Liver (tissue), 9 donors: Measurements from ENCODE around the gene CDK19. TPM values are rescaled to one million over a fixed set of nuclear protein-coding genes. Genes with fewer than 3 reads are reported as not detected.

ENCODE experiments used
- DNase-seq: peaks from one replicate; pipeline ENCODE4 v3.0.0-alpha.2; 2017; ENCODE audit warnings: low spot score
- H3K27ac ChIP-seq, 2 donors: one replicate each; pipeline ENCODE4 v1.7.0; 2013; ENCODE audit warnings: inconsistent platforms in 2 of 2, low read length in 2 of 2, control low read depth in 1 of 2, low read depth in 1 of 2, mild to moderate bottlenecking in 1 of 2
- H3K27me3 ChIP-seq, 4 donors: one replicate each; pipeline versions ENCODE4 v1.6.1 to v1.7.0; 2013; ENCODE audit warnings: low read length in 3 of 4, inconsistent platforms in 1 of 4, mild to moderate bottlenecking in 1 of 4, moderate library complexity in 1 of 4; ENCODE audit not compliant: control insufficient read depth in 4 of 4, insufficient read depth in 4 of 4
- H3K36me3 ChIP-seq, 4 donors: one replicate each; pipeline versions ENCODE4 v1.6.1 to v1.7.0; 2013; ENCODE audit warnings: low read length in 3 of 4, mild to moderate bottlenecking in 3 of 4, low read depth in 1 of 4, moderate library complexity in 1 of 4; ENCODE audit not compliant: control insufficient read depth in 4 of 4, insufficient read depth in 3 of 4
- H3K4me1 ChIP-seq, 4 donors: one replicate each; pipeline versions ENCODE4 v1.6.1 to v1.7.0; 2013; ENCODE audit warnings: low read length in 3 of 4, mild to moderate bottlenecking in 3 of 4, moderate library complexity in 1 of 4; ENCODE audit not compliant: control insufficient read depth in 4 of 4, insufficient read depth in 4 of 4
- H3K4me3 ChIP-seq, 3 donors: one replicate each; pipeline versions ENCODE4 v1.6.1 to v1.7.0; 2013; ENCODE audit warnings: low read length in 3 of 3, control low read depth in 1 of 3, low read depth in 1 of 3, mild to moderate bottlenecking in 1 of 3
- H3K9ac ChIP-seq, 2 donors: one replicate each; pipeline ENCODE4 v1.7.0; 2013; ENCODE audit warnings: low read length in 2 of 2, mild to moderate bottlenecking in 2 of 2, moderate library complexity in 2 of 2, control low read depth in 1 of 2, low read depth in 1 of 2
- H3K9me3 ChIP-seq, 4 donors: one replicate each; pipeline versions ENCODE4 v1.6.1 to v1.7.0; 2013; ENCODE audit warnings: low read length in 3 of 4; ENCODE audit not compliant: control insufficient read depth in 4 of 4
- EGR1 ChIP-seq, 2 donors: IDR thresholded peaks; 2 replicates each; pipeline ENCODE4 v1.6.1; 2016 to 2018; ENCODE audit warnings: antibody characterized with exemption in 2 of 2, low read depth in 2 of 2
- FOXA1 ChIP-seq: IDR thresholded peaks from 2 replicates; pipeline ENCODE4 v1.6.1; 2016; ENCODE audit warnings: antibody characterized with exemption
- FOXA2 ChIP-seq: IDR thresholded peaks from 2 replicates; pipeline ENCODE4 v1.6.1; 2016; ENCODE audit warnings: antibody characterized with exemption
- GABPA ChIP-seq, 2 donors: IDR thresholded peaks in 1 of 2; conservative IDR thresholded peaks in 1 of 2; 2 replicates each; pipeline ENCODE4 v1.6.1; 2016; ENCODE audit warnings: antibody characterized with exemption in 2 of 2, mild to moderate bottlenecking in 1 of 2, moderate library complexity in 1 of 2
- HNF4A ChIP-seq, 2 donors: conservative IDR thresholded peaks; 2 replicates each; pipeline ENCODE4 v1.6.1; 2016; ENCODE audit warnings: antibody characterized with exemption in 2 of 2, mild to moderate bottlenecking in 2 of 2
- HNF4G ChIP-seq: IDR thresholded peaks from 2 replicates; pipeline ENCODE4 v1.6.1; 2016; ENCODE audit warnings: antibody characterized with exemption
- JUND ChIP-seq, 2 donors: IDR thresholded peaks; 2 replicates each; pipeline ENCODE4 v1.6.1; 2016; ENCODE audit warnings: antibody characterized with exemption in 2 of 2
- MAX ChIP-seq: IDR thresholded peaks from 2 replicates; pipeline ENCODE4 v1.6.1; 2016; ENCODE audit warnings: antibody characterized with exemption
- NR2F2 ChIP-seq: IDR thresholded peaks from 2 replicates; pipeline ENCODE4 v1.6.1; 2016; ENCODE audit warnings: antibody characterized with exemption
- RAD21 ChIP-seq, 2 donors: IDR thresholded peaks; 2 replicates each; pipeline ENCODE4 v1.6.1; 2016; ENCODE audit warnings: antibody characterized with exemption in 2 of 2, mild to moderate bottlenecking in 2 of 2
- RXRA ChIP-seq, 2 donors: IDR thresholded peaks; 2 replicates each; pipeline ENCODE4 v1.6.1; 2017 to 2018; ENCODE audit warnings: antibody characterized with exemption in 2 of 2, mild to moderate bottlenecking in 1 of 2
- SP1 ChIP-seq: IDR thresholded peaks from 2 replicates; pipeline ENCODE4 v1.6.1; 2018; ENCODE audit warnings: antibody characterized with exemption, mild to moderate bottlenecking
- TAF1 ChIP-seq: conservative IDR thresholded peaks from 2 replicates; pipeline ENCODE4 v1.6.1; 2016; ENCODE audit warnings: antibody characterized with exemption, mild to moderate bottlenecking
- YY1 ChIP-seq: IDR thresholded peaks from 2 replicates; pipeline ENCODE4 v1.6.1; 2016; ENCODE audit warnings: antibody characterized with exemption, mild to moderate bottlenecking
- ZBTB33 ChIP-seq: IDR thresholded peaks from 2 replicates; pipeline ENCODE4 v1.6.1; 2016; ENCODE audit warnings: antibody characterized with exemption
- WGBS: extraction: QIAGEN DNeasy Blood & Tissue Kit; methylation state at CpG from one replicate; pipeline ENCODE4 v1.1.7; 2013; 5-methylcytosine and 5-hydroxymethylcytosine counted together
- polyA plus RNA-seq, 2 donors: library from polyadenylated mRNA; stranded (reverse) in 1 of 2; unstranded in 1 of 2; fragments of 200-250 nt in 1 of 2; fragments of >200 nt in 1 of 2; fragmentation: Nextera tagmentation in 1 of 2; extraction: Ambion mirVana in 1 of 2; gene quantifications; one replicate each; pipeline versions ENCODE4 v1.2.1 to v1.2.3, GENCODE V29; 2013 to 2015
- total RNA-seq, 2 donors: library from RNA; depleted of rRNA; stranded (reverse); fragments of >200 nt; gene quantifications; one replicate each; pipeline ENCODE4 v1.2.3, GENCODE V29; 2014
- TF ChIP-seq, protein P1 (sequence below): fragments of 150-350 bp; IDR thresholded peaks from 2 replicates; pipeline ENCODE4 v1.5.1; 2017; ENCODE audit warnings: improper control_type of control experiment, low read depth, low read length; ENCODE audit not compliant: missing input control
- TF ChIP-seq, protein P2 (sequence below): IDR thresholded peaks from 2 replicates; pipeline ENCODE4 v1.6.1; 2016; ENCODE audit warnings: antibody characterized with exemption
- TF ChIP-seq, protein P3 (sequence below): IDR thresholded peaks from 2 replicates; pipeline ENCODE4 v1.6.1; 2016; ENCODE audit warnings: antibody characterized with exemption, mild to moderate bottlenecking
- donor health status: healthy.
- donor health status: healthy.
- donor health status: healthy.
- donor health status: healthy.
- donor health status: healthy.

CDK19 gene
- total and polyA plus RNA-seq, 4 donors, result 1.8 to 7.6 (median 3.9) TPM

- H3K27ac ChIP-seq, result peak overlapping the region in 1 of 2 donors; percentile 28
- TF ChIP-seq SP1, result no peak
- TF ChIP-seq FOXA2, result no peak
- no peaks in the 10 kb centered on the region for H3K9me3 ChIP-seq
- no peaks in the 10 kb centered on the region for H3K27me3 ChIP-seq
- peak overlapping the region in 1 of 2 donors; percentile 33 for H3K9ac ChIP-seq
- H3K36me3 ChIP-seq, result no peaks in the 10 kb centered on the region
- peaks cover 4 to 21% (median 10%) of the 10 kb centered on the region in 4 donors for H3K4me1 ChIP-seq
- H3K4me3 ChIP-seq, result no peak overlapping the region
- no peak for DNase-seq
Measured at GRCh38 chr6:110822249-110822648, 7.0 kb upstream of the CDK19 start.

GRCh38 chr6:110816677-110817076, 1.4 kb upstream of the CDK19 start:
- 80% methylated on average over 4 of the region's 4 CpGs for WGBS
- Histone ChIP-seq H3K27ac (peak overlapping the region in 1 of 2 donors; percentile 90), H3K36me3 (no peaks in the 10 kb centered on the region), H3K9ac (no peak overlapping the region), H3K4me3 (no peak overlapping the region), H3K27me3 (no peaks in the 10 kb centered on the region), H3K9me3 (no peaks in the 10 kb centered on the region), H3K4me1 (peaks cover 5 to 20% (median 12%) of the 10 kb centered on the region in 4 donors)
- TF ChIP-seq RXRA (IDR thresholded peaks at IDR 0.05), result no peak
- TF ChIP-seq TAF1, result no peak
- no peak for TF ChIP-seq FOXA2
- TF ChIP-seq SP1, result no peak
- TF ChIP-seq, protein P1, sequence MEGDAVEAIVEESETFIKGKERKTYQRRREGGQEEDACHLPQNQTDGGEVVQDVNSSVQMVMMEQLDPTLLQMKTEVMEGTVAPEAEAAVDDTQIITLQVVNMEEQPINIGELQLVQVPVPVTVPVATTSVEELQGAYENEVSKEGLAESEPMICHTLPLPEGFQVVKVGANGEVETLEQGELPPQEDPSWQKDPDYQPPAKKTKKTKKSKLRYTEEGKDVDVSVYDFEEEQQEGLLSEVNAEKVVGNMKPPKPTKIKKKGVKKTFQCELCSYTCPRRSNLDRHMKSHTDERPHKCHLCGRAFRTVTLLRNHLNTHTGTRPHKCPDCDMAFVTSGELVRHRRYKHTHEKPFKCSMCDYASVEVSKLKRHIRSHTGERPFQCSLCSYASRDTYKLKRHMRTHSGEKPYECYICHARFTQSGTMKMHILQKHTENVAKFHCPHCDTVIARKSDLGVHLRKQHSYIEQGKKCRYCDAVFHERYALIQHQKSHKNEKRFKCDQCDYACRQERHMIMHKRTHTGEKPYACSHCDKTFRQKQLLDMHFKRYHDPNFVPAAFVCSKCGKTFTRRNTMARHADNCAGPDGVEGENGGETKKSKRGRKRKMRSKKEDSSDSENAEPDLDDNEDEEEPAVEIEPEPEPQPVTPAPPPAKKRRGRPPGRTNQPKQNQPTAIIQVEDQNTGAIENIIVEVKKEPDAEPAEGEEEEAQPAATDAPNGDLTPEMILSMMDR, result no peak
- no peak for TF ChIP-seq YY1
- TF ChIP-seq, protein P2, sequence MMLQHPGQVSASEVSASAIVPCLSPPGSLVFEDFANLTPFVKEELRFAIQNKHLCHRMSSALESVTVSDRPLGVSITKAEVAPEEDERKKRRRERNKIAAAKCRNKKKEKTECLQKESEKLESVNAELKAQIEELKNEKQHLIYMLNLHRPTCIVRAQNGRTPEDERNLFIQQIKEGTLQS, result no peak
- TF ChIP-seq FOXA1, result no peak
- no peak for TF ChIP-seq EGR1 (IDR thresholded peaks at IDR 0.05; ENCODE audit: low read depth in 2 of 2)
- TF ChIP-seq RAD21 (IDR thresholded peaks at IDR 0.05), result no peak
- no peak for TF ChIP-seq NR2F2
- no peak for TF ChIP-seq ZBTB33
- TF ChIP-seq, protein P3, sequence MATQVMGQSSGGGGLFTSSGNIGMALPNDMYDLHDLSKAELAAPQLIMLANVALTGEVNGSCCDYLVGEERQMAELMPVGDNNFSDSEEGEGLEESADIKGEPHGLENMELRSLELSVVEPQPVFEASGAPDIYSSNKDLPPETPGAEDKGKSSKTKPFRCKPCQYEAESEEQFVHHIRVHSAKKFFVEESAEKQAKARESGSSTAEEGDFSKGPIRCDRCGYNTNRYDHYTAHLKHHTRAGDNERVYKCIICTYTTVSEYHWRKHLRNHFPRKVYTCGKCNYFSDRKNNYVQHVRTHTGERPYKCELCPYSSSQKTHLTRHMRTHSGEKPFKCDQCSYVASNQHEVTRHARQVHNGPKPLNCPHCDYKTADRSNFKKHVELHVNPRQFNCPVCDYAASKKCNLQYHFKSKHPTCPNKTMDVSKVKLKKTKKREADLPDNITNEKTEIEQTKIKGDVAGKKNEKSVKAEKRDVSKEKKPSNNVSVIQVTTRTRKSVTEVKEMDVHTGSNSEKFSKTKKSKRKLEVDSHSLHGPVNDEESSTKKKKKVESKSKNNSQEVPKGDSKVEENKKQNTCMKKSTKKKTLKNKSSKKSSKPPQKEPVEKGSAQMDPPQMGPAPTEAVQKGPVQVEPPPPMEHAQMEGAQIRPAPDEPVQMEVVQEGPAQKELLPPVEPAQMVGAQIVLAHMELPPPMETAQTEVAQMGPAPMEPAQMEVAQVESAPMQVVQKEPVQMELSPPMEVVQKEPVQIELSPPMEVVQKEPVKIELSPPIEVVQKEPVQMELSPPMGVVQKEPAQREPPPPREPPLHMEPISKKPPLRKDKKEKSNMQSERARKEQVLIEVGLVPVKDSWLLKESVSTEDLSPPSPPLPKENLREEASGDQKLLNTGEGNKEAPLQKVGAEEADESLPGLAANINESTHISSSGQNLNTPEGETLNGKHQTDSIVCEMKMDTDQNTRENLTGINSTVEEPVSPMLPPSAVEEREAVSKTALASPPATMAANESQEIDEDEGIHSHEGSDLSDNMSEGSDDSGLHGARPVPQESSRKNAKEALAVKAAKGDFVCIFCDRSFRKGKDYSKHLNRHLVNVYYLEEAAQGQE, result no peak
- TF ChIP-seq HNF4A (conservative IDR thresholded peaks at IDR 0.05), result no peak
- no peak for TF ChIP-seq JUND (IDR thresholded peaks at IDR 0.05)
- TF ChIP-seq GABPA (IDR thresholded peaks at IDR 0.05 in 1 of 2, conservative IDR thresholded peaks at IDR 0.05 in 1 of 2), result no peak
- TF ChIP-seq MAX, result no peak
- TF ChIP-seq HNF4G, result no peak
- peak; percentile 37 for DNase-seq
